Measurements from ENCODE around the gene BIK.

Gene BIK

DNA sequence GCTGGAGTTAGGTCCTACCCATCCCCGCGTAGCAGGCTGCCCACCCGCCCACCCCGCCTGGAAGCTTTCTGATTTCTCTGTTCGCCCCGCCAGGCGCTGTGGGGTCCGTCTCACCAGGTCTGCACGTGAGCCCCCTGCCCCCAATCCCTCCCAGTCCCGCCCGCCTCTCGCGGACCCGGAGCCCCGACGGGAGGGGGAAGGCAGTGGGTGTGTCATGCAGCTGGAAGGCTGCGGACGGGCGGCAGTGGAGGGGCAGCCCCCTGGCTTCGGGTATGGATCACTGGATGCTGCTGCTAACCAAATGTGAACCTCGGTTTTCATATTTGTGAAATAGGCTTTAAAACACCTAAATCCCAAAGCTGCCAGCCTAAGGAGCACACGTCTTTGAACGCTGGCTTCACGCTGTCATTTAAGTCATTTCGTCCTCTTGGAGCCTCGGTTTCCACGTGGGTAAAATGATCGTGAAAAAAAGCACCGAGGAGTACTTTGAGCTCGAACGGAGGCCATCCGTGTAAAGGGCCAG, 568 bp upstream of the BIK start:
- Histone ChIP-seq H3K4me3 (ENCODE audit: low read length) (no peak overlapping the region), H3K9ac (ENCODE audit: low read length) (peak overlapping the region; percentile 76), H3K27me3 (ENCODE audit: control insufficient read depth, insufficient read depth, low read length) (peaks cover 8% of the 10 kb centered on the region)

DNA sequence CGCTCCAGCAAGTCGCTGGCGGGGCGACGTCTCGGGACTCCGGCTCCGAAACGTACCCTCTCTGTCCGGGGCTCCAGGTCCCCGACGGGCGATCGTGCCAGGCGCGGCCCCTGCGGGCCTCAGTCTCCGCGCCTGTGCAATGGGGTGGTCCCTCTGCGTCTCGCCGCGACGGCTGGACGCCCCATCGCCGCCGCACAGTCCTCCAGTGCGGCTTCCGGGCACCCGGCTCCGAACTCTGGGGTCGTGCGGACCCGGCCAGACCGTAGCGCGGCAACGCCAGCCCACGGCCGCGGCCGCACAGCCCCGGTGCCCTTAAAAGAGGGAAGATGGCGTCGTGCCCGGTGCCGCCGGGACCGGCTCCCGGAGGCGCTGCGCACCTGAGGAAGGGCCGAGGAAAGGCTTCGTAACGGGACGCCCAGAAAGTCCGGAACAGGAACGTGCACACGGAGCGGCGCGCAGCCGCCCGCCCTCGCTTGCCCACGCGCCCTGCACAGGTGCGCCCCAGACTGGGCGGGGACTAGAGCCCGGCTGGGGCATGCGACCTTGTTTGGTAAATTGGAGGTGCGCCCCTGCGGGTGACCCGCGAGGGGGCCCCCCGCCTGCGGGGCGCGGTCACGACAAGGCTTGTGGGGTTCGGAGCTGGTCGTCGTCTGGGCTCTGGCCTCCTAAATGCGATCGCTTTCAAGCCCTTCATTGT, 525 bp downstream of the BIK start:
- Histone ChIP-seq H3K4me1 (ENCODE audit: control insufficient read depth, insufficient read depth, low read length) (peaks cover 44% of the 10 kb centered on the region), H3K9ac (ENCODE audit: low read length) (peak overlapping the region; percentile 76)

More for the DNA sequence above, 568 bp upstream of the BIK start:
- peaks cover 33% of the 10 kb centered on the region for H3K4me1 ChIP-seq (ENCODE audit: control insufficient read depth, insufficient read depth, low read length)
- no peaks in the 10 kb centered on the region for H3K36me3 ChIP-seq (ENCODE audit: control insufficient read depth, insufficient read depth, low read length)
- no peaks in the 10 kb centered on the region for H3K9me3 ChIP-seq (ENCODE audit: control insufficient read depth, low read length)

DNA sequence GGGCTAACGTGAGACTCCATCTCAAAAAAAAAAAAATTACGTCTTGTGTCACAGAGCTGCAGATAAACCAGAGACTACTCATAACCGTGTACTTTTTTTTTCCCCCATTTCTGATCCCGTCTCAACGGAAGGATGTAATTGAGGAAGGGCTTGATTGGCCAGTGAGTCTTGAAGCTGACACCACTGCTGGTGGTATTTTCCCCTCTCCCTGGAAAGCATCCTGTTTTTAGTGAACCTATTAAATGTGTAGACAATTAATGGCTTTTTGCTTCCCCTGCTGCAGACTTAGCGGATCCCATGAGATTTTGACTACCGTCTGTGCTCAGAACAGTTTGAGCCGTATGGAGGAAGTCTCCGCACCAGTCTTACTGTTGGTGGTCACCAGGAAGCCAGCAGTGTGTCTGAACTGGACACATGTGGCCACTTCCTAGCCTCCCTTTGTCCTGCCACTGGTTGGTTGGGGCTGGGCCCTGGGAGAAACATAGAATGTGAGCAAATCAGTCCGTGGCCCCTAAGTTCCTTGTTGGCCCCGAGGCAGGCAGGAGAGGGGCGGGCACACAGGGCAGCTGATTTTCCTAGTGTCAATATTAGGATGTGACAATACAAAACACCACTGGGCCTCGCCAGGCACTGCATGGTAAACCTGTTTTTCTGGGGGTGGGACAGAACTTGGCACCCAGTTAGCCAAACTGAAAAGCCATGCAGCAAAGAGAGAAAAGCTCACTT, 3.1 kb downstream of the BIK start:
- Histone ChIP-seq H3K36me3 (ENCODE audit: control insufficient read depth, insufficient read depth, low read length) (no peaks in the 10 kb centered on the region), H3K9me3 (ENCODE audit: control insufficient read depth, low read length) (no peaks in the 10 kb centered on the region), H3K9ac (ENCODE audit: low read length) (peak overlapping the region; percentile 51), H3K4me1 (ENCODE audit: control insufficient read depth, insufficient read depth, low read length) (peaks cover 53% of the 10 kb centered on the region), H3K4me3 (ENCODE audit: low read length) (no peak overlapping the region), H3K27me3 (ENCODE audit: control insufficient read depth, insufficient read depth, low read length) (peaks cover 8% of the 10 kb centered on the region)

More for the DNA sequence above, 525 bp downstream of the BIK start:
- Histone ChIP-seq H3K36me3 (ENCODE audit: control insufficient read depth, insufficient read depth, low read length) (no peaks in the 10 kb centered on the region), H3K4me3 (ENCODE audit: low read length) (peak overlapping the region; percentile 36), H3K27me3 (ENCODE audit: control insufficient read depth, insufficient read depth, low read length) (peaks cover 8% of the 10 kb centered on the region), H3K9me3 (ENCODE audit: control insufficient read depth, low read length) (no peaks in the 10 kb centered on the region)

DNA sequence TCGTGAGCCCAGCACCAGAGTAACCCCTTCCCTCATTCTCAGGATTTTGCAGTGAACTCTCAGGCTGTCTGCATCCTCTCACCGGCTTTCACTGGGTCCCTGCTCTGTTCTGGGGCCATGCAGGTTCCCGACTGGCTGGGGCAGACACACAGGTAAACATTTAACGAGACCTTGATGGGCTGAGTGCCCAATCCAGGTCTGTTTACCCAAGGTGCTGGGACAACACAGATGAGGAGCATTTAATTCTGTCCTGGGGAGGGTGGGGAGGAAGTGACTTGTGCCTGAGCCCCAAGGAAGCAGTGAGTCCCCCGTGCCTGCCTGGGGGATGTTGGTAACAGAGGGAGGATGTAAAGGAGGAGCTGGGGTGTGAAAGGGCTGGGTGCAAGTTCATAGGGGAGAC, 4.4 kb downstream of the BIK start:
- Histone ChIP-seq H3K36me3 (ENCODE audit: control insufficient read depth, insufficient read depth, low read length) (no peaks in the 10 kb centered on the region), H3K9me3 (ENCODE audit: control insufficient read depth, low read length) (no peaks in the 10 kb centered on the region), H3K9ac (ENCODE audit: low read length) (peak overlapping the region; percentile 55), H3K27me3 (ENCODE audit: control insufficient read depth, insufficient read depth, low read length) (peaks cover 8% of the 10 kb centered on the region), H3K4me3 (ENCODE audit: low read length) (no peak overlapping the region), H3K4me1 (ENCODE audit: control insufficient read depth, insufficient read depth, low read length) (peaks cover 62% of the 10 kb centered on the region)

DNA sequence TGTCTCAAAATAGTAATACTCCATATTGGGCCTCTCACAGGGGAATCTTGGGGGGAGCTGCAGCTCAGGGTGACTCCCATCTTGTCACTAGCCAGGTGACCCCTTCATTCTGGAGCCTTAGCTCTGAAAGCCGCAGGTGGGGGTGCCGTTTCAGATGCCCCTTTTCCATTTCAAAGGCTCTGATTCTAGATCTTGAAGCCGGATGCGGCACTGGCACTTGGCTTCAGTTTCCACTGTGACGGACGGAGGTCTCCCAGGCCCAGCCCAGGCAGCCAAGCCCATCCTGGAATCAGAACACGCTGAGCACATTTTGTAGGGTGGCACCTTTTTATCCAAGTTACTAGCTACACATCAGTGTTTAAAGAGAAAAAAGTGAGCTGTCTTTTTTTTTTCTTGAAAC, 6.4 kb downstream of the BIK start:
- H3K27me3 ChIP-seq (ENCODE audit: control insufficient read depth, insufficient read depth, low read length): peaks cover 1% of the 10 kb centered on the region
- H3K9me3 ChIP-seq (ENCODE audit: control insufficient read depth, low read length): no peaks in the 10 kb centered on the region
- H3K36me3 ChIP-seq (ENCODE audit: control insufficient read depth, insufficient read depth, low read length): no peaks in the 10 kb centered on the region
- no peak overlapping the region for H3K4me3 ChIP-seq (ENCODE audit: low read length)
- H3K4me1 ChIP-seq (ENCODE audit: control insufficient read depth, insufficient read depth, low read length): peaks cover 75% of the 10 kb centered on the region
- no peak overlapping the region for H3K9ac ChIP-seq (ENCODE audit: low read length)

DNA sequence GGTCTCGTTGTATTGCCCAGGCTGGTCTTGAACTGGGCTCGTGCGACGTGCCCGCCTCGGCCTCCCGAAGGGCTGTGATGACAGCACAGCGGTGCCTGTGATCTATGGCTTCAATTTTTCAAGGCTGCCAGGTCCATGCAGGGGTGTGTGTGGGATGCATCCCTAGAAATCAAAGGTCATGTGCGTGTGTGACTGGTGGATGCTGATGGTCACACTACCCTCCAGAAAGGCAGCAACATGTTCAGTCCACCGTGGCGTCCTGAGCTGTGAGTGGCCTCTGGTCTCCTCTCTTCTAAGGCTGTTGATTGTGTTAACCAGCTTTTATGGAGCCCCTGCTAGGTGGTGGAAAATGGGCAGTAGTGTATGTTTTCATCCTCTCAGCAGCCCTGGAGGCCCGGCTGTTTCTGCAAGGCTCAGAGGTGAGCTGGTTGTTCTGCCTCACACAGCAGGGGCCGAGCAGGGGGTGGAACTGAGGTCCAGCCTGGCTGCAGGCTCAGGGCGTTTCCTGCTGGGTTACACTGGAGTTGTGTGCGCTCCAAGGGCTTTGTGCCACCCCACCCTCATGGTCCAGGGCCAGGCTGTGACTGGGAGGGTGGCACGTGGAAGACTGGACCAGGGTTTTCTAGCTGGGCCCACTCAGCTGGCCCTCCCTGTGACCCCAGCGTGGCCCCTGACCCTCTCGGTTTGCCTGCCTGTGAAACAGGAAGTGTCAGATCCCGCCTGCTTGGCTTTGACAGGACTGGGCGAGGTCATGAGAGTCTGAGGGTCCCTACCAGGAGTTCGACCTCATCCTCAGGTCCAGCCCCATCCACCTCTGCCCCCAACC, 7.7 kb downstream of the BIK start:
- H3K36me3 ChIP-seq (ENCODE audit: control insufficient read depth, insufficient read depth, low read length): no peaks in the 10 kb centered on the region
- H3K9me3 ChIP-seq (ENCODE audit: control insufficient read depth, low read length): no peaks in the 10 kb centered on the region
- H3K4me3 ChIP-seq (ENCODE audit: low read length): no peak overlapping the region
- H3K9ac ChIP-seq (ENCODE audit: low read length): peak overlapping the region; percentile 23
- H3K27me3 ChIP-seq (ENCODE audit: control insufficient read depth, insufficient read depth, low read length): no peaks in the 10 kb centered on the region
- peaks cover 79% of the 10 kb centered on the region for H3K4me1 ChIP-seq (ENCODE audit: control insufficient read depth, insufficient read depth, low read length)

DNA sequence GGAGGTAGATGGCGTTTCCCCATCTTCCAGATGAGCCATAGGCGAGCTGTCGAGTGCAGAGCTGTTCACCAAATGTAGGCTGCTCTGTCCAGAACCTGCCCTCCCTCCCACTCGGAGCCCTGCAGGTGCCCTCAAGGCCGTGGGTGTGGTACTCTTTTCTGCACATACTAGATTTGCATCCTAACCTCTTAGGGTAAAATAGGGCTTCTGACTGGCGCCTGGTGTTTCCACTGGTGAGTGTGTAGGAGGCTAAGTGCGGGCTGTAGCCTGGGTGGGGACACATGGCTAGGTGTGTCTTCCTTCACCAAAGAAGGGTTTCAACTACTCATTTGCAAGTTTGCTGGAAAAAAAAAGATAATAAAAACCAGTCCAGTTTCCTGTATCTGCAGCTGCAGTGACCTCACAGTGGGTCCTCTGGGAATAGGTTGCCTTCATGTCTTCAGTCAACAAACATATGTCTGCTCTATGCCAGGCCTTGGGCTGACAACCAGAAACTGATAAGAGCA, 8.5 kb downstream of the BIK start:
- Histone ChIP-seq H3K4me1 (ENCODE audit: control insufficient read depth, insufficient read depth, low read length) (peaks cover 79% of the 10 kb centered on the region), H3K4me3 (ENCODE audit: low read length) (no peak overlapping the region), H3K27me3 (ENCODE audit: control insufficient read depth, insufficient read depth, low read length) (no peaks in the 10 kb centered on the region), H3K9me3 (ENCODE audit: control insufficient read depth, low read length) (no peaks in the 10 kb centered on the region), H3K36me3 (ENCODE audit: control insufficient read depth, insufficient read depth, low read length) (no peaks in the 10 kb centered on the region), H3K9ac (ENCODE audit: low read length) (peak overlapping the region; percentile 23)

DNA sequence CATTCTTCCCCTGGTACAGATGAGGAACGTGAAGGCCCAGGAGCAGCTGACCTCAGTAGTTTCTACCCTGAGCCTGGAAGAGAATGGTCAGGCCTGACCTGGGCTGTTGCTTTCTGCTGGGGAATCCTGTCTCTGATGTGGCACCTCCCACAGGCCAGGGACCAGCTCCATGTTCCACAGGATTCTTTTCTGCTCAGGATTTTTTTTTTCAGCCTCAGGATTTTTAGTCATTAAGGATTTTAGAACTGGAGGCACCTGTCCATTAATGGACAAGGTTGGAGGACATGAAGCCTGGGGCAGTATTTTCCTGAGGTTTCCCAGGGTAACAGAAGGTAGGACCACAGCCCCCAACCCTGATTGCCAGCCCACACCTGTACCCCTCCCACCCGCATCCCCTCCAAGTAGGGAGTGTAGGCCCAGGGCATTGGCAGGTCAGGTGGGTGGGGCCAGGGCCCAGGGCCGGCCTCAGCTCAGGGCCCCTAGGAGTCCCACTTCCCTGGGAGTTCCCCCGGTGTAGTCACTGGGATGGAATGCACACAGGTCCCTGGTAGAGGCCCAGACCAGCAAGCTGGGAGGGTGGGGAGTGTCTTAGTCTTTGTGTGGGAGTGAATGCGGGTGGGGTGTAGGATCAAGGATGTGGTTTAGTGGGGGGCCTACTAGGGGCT, 16.1 kb downstream of the BIK start:
- Histone ChIP-seq H3K27me3 (ENCODE audit: control insufficient read depth, insufficient read depth, low read length) (no peaks in the 10 kb centered on the region), H3K9me3 (ENCODE audit: control insufficient read depth, low read length) (no peaks in the 10 kb centered on the region), H3K36me3 (ENCODE audit: control insufficient read depth, insufficient read depth, low read length) (no peaks in the 10 kb centered on the region), H3K4me3 (ENCODE audit: low read length) (no peak overlapping the region), H3K4me1 (ENCODE audit: control insufficient read depth, insufficient read depth, low read length) (peaks cover 73% of the 10 kb centered on the region), H3K9ac (ENCODE audit: low read length) (peak overlapping the region; percentile 82)

DNA sequence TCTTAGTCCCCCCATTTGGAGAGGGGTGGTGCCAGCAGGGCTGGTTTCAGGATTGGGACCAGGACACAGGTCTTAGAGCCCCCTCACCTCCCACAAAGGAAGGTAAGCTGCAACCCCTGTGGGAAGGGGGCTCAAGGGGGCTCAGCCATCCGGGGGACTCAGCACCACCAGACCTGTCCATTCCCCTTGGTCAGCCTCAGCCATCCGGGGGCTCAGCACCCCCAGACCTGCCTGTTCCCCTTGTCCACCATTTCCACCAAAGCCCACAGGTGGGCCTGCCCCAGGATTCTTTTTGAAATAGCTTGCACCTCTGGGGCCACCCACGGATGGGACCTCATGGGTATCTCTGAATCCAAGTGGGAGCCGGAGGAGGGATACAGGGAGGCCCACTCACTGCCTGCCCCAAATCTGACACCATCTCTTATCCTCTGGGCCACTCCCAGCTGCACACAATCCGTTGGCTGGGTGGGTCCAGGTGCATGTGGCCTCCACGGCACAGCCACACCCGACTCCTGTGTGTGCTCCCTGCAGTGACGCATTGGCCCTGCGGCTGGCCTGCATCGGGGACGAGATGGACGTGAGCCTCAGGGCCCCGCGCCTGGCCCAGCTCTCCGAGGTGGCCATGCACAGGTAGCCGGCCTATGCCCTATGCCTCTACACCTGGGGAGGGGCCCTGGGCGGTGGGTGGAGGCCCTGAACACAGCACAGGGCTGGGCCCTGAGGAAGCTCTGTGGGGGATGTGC, 16.8 kb downstream of the BIK start:
- H3K4me1 ChIP-seq (ENCODE audit: control insufficient read depth, insufficient read depth, low read length): peaks cover 66% of the 10 kb centered on the region
- peak overlapping the region; percentile 37 for H3K4me3 ChIP-seq (ENCODE audit: low read length)
- peak overlapping the region; percentile 82 for H3K9ac ChIP-seq (ENCODE audit: low read length)
- H3K27me3 ChIP-seq (ENCODE audit: control insufficient read depth, insufficient read depth, low read length): no peaks in the 10 kb centered on the region
- no peaks in the 10 kb centered on the region for H3K9me3 ChIP-seq (ENCODE audit: control insufficient read depth, low read length)
- no peaks in the 10 kb centered on the region for H3K36me3 ChIP-seq (ENCODE audit: control insufficient read depth, insufficient read depth, low read length)

DNA sequence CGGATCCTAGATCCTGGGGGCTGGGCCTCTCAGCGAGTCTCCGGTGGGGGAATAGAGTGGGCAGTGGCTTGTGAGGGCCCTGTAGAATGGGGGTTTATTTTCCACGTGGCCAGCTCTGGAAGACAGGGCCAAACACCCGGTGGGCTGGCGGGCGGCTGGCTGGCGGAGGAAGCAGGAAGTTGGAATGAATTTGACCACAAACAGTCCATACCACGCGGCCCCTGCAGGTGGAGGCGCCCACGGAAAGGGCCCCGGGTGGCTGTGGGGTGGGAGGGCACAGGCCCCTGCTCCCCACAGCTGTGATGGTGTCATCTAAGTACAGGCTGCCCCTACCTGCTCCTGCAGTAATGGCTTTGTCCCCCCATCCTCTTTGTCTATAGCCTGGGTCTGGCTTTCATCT, 17.6 kb downstream of the BIK start:
- peaks cover 58% of the 10 kb centered on the region for H3K4me1 ChIP-seq (ENCODE audit: control insufficient read depth, insufficient read depth, low read length)
- H3K9ac ChIP-seq (ENCODE audit: low read length): peak overlapping the region; percentile 82

DNA sequence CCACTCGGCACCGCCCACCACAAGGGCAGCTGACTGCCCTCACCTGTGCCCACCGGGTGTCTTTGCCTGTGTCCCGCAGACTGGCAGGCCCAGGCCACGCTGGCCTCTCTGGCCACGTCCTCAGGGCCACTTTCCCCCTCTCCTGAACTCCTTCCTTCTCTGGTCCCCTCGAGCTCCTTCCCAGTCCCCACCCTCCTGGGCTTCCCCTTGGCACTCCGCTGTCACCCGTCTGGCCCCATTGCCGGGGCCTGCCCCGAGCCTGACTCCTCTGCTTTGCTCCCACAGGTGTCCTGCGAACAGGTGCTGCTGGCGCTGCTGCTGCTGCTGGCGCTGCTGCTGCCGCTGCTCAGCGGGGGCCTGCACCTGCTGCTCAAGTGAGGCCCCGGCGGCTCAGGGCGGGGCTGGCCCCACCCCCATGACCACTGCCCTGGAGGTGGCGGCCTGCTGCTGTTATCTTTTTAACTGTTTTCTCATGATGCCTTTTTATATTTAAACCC, 18.4 kb downstream of the BIK start:
- peaks cover 49% of the 10 kb centered on the region for H3K4me1 ChIP-seq (ENCODE audit: control insufficient read depth, insufficient read depth, low read length)
- H3K9ac ChIP-seq (ENCODE audit: low read length): peak overlapping the region; percentile 82
- H3K36me3 ChIP-seq (ENCODE audit: control insufficient read depth, insufficient read depth, low read length): peaks cover 6% of the 10 kb centered on the region
- no peaks in the 10 kb centered on the region for H3K27me3 ChIP-seq (ENCODE audit: control insufficient read depth, insufficient read depth, low read length)
- H3K9me3 ChIP-seq (ENCODE audit: control insufficient read depth, low read length): no peaks in the 10 kb centered on the region
- H3K4me3 ChIP-seq (ENCODE audit: low read length): no peak overlapping the region

More for the DNA sequence above, 17.6 kb downstream of the BIK start:
- Histone ChIP-seq H3K27me3 (ENCODE audit: control insufficient read depth, insufficient read depth, low read length) (no peaks in the 10 kb centered on the region), H3K36me3 (ENCODE audit: control insufficient read depth, insufficient read depth, low read length) (peaks cover 2% of the 10 kb centered on the region), H3K9me3 (ENCODE audit: control insufficient read depth, low read length) (no peaks in the 10 kb centered on the region), H3K4me3 (ENCODE audit: low read length) (peak overlapping the region; percentile 37)
